KMS-11 (cell line): ENCODE results near the gene DNAH10.

ENCODE experiments used
- H2AFZ ChIP-seq: fragments of 200-600 bp; sonication (generic); 2 replicates; pipeline ENCODE4 v1.6.1; 2016; ENCODE audit warnings: antibody characterized with exemption, mixed run types, low read depth
- H3K27ac ChIP-seq: fragments of 200-600 bp; sonication (generic); 2 replicates; pipeline ENCODE4 v1.6.1; 2016; ENCODE audit warnings: mild to moderate bottlenecking, mixed run types
- H3K27me3 ChIP-seq: fragments of 200-600 bp; sonication (generic); 2 replicates; pipeline ENCODE4 v1.6.1; 2017; ENCODE audit warnings: mild to moderate bottlenecking, low read depth, mixed run types, moderate library complexity; ENCODE audit not compliant: insufficient read depth
- H3K36me3 ChIP-seq: fragments of 200-600 bp; sonication (generic); 2 replicates; pipeline ENCODE4 v1.6.1; 2017; ENCODE audit warnings: mild to moderate bottlenecking, mixed run types; ENCODE audit not compliant: insufficient read depth
- H3K4me1 ChIP-seq: fragments of 200-600 bp; sonication (generic); 2 replicates; pipeline ENCODE4 v1.6.1; 2016; ENCODE audit warnings: mild to moderate bottlenecking, low read depth, mixed run types; ENCODE audit not compliant: poor library complexity, severe bottlenecking
- H3K4me2 ChIP-seq: fragments of 200-600 bp; sonication (generic); 2 replicates; pipeline ENCODE4 v1.7.0; 2016; ENCODE audit warnings: mild to moderate bottlenecking, mixed run types
- H3K4me3 ChIP-seq: fragments of 200-600 bp; sonication (generic); IDR thresholded peaks from 2 replicates; pipeline ENCODE4 v1.6.1; 2017; ENCODE audit warnings: low read depth, low read length, mixed read lengths; ENCODE audit not compliant: insufficient read depth
- H3K79me2 ChIP-seq: fragments of 200-600 bp; sonication (generic); 2 replicates; pipeline ENCODE4 v1.6.1; 2016; ENCODE audit warnings: low read depth, mixed run types; ENCODE audit not compliant: insufficient read depth
- H3K9ac ChIP-seq: fragments of 200-600 bp; sonication (generic); 2 replicates; pipeline ENCODE4 v1.6.1; 2016; ENCODE audit warnings: mild to moderate bottlenecking, mixed run types
- H4K20me1 ChIP-seq: fragments of 200-600 bp; sonication (generic); 2 replicates; pipeline ENCODE4 v1.6.1; 2016; ENCODE audit warnings: mild to moderate bottlenecking, mixed run types; ENCODE audit not compliant: insufficient read depth
- CTCF ChIP-seq: fragments of 200-600 bp; sonication (generic); conservative IDR thresholded peaks from 2 replicates; pipeline ENCODE4 v1.6.1; 2017; ENCODE audit warnings: low read depth, mild to moderate bottlenecking, antibody characterized with exemption, low read length, moderate library complexity, mixed read lengths

DNAH10 gene

GRCh38 chr12:123891011-123891410, 128.9 kb downstream of the DNAH10 start:
- Histone ChIP-seq H3K36me3 (no peaks in the 10 kb centered on the region), H3K4me3 (no peak overlapping the region), H3K27ac (no peak overlapping the region), H2AFZ (no peak overlapping the region), H3K27me3 (no peaks in the 10 kb centered on the region), H3K4me1 (no peaks in the 10 kb centered on the region), H4K20me1 (no peaks in the 10 kb centered on the region), H3K9ac (no peak overlapping the region), H3K79me2 (no peaks in the 10 kb centered on the region), H3K4me2 (no peak overlapping the region)
- TF ChIP-seq CTCF: no peak

GRCh38 chr12:123891516-123892179, 129.5 kb downstream of the DNAH10 start:
- Histone ChIP-seq H3K27ac (no peak overlapping the region), H3K36me3 (no peaks in the 10 kb centered on the region), H3K79me2 (no peaks in the 10 kb centered on the region), H3K27me3 (no peaks in the 10 kb centered on the region), H4K20me1 (no peaks in the 10 kb centered on the region), H3K4me2 (no peak overlapping the region), H3K4me3 (no peak overlapping the region), H3K9ac (no peak overlapping the region), H2AFZ (no peak overlapping the region), H3K4me1 (no peaks in the 10 kb centered on the region)
- no peak for TF ChIP-seq CTCF

GRCh38 chr12:123892180-123892559, 130.1 kb downstream of the DNAH10 start:
- H3K9ac ChIP-seq: no peak overlapping the region
- no peak overlapping the region for H3K4me3 ChIP-seq
- no peak for TF ChIP-seq CTCF
- H3K27me3 ChIP-seq: no peaks in the 10 kb centered on the region
- no peak overlapping the region for H2AFZ ChIP-seq
- H3K4me1 ChIP-seq: no peaks in the 10 kb centered on the region
- H4K20me1 ChIP-seq: no peaks in the 10 kb centered on the region
- no peak overlapping the region for H3K4me2 ChIP-seq
- no peak overlapping the region for H3K27ac ChIP-seq
- H3K79me2 ChIP-seq: no peaks in the 10 kb centered on the region
- H3K36me3 ChIP-seq: no peaks in the 10 kb centered on the region

GRCh38 chr12:123892853-123893252, 130.8 kb downstream of the DNAH10 start:
- no peaks in the 10 kb centered on the region for H3K36me3 ChIP-seq
- H3K79me2 ChIP-seq: no peaks in the 10 kb centered on the region
- no peak overlapping the region for H3K27ac ChIP-seq
- H3K9ac ChIP-seq: no peak overlapping the region
- no peaks in the 10 kb centered on the region for H3K27me3 ChIP-seq
- no peak for TF ChIP-seq CTCF
- no peaks in the 10 kb centered on the region for H3K4me1 ChIP-seq
- no peak overlapping the region for H3K4me2 ChIP-seq
- H2AFZ ChIP-seq: no peak overlapping the region
- H3K4me3 ChIP-seq: no peak overlapping the region
- H4K20me1 ChIP-seq: no peaks in the 10 kb centered on the region
